HCT116 (cell line): Measurements from ENCODE around the gene GNS. TPM values are rescaled to one million over a fixed set of nuclear protein-coding genes. Genes with fewer than 3 reads are reported as not detected.

ENCODE experiments used
- ATAC-seq: fragments of 200-7000 bp; cut with Tn5 transposase; 2 replicates; pipeline ENCODE4 v1.9.1; 2020; ENCODE audit warnings: mild to moderate bottlenecking, moderate library complexity
- BruUV-seq: library from RNA; stranded (reverse); fragments of 400-500 nt; replicated peaks from 2 replicates; lab custom pipeline; 2021; lab: Mats Ljungman, UMichigan
- CTCF ChIA-PET: fragments of 300-600 bp; sonication (Branson Sonifier 250); formaldehyde crosslinking; loops from one replicate; lab custom pipeline; 2021; ENCODE audit warnings: antibody characterized with exemption; lab: Charles Lee
- POLR2A ChIA-PET: fragments of 300-600, 350-600 bp; sonication (Branson Sonifier 250); formaldehyde crosslinking; loops from one replicate; lab custom pipeline; 2021; ENCODE audit warnings: antibody characterized with exemption; lab: Charles Lee
- RAD21 ChIA-PET, 2 experiments: fragments of 300-600 bp; sonication (Branson Sonifier 250); formaldehyde crosslinking; loops; one replicate each; lab custom pipeline; 2023; ENCODE audit warnings: low total read pairs in 2 of 2; ENCODE audit not compliant: uncharacterized antibody in 2 of 2, unreplicated experiment in 2 of 2, low non-redundant PET in 1 of 2; lab: Charles Lee
- DNase-seq: peaks from one replicate; pipeline ENCODE4 v3.0.0-alpha.2; 2010; ENCODE audit warnings: low read depth, low spot score
- H2AFZ ChIP-seq: fragments of 200-600 bp; shearing (Covaris generic), sonication (generic); 2 replicates; pipeline ENCODE4 v1.6.1; 2017; ENCODE audit warnings: low read depth, mixed run types, mixed read lengths, antibody characterized with exemption, low read length; ENCODE audit not compliant: poor library complexity, severe bottlenecking
- H3K27ac ChIP-seq: 2 replicates; pipeline ENCODE4 v1.5.1; 2012; ENCODE audit warnings: low read depth, low read length
- H3K27me3 ChIP-seq: fragments of 200-600 bp; sonication (generic); 2 replicates; pipeline ENCODE4 v1.6.1; 2016; ENCODE audit warnings: mixed run types, low read length, mixed read lengths; ENCODE audit not compliant: insufficient read depth
- H3K36me3 ChIP-seq, 2 experiments: fragments of 200-500 bp in 1 of 2; fragments of 200-600 bp in 1 of 2; sonication (Bioruptor generic) in 1 of 2; sonication (generic) in 1 of 2; 2 replicates each; pipeline versions ENCODE4 v1.5.1 to v1.6.1; 2014 to 2016; ENCODE audit warnings: low read length in 2 of 2, inconsistent platforms in 1 of 2, mixed read lengths in 1 of 2, mixed run types in 1 of 2; ENCODE audit not compliant: insufficient read depth in 2 of 2, control insufficient read depth in 1 of 2
- H3K4me1 ChIP-seq, 2 experiments: fragments of 200-600 bp in 1 of 2; sonication (generic) in 1 of 2; 2 replicates each; pipeline versions ENCODE4 v1.5.1 to v1.6.1; 2012 to 2017; ENCODE audit warnings: low read length in 2 of 2, inconsistent platforms in 1 of 2, mild to moderate bottlenecking in 1 of 2, mixed read lengths in 1 of 2, mixed run types in 1 of 2, moderate library complexity in 1 of 2; ENCODE audit not compliant: insufficient read depth in 2 of 2, control insufficient read depth in 1 of 2
- H3K4me2 ChIP-seq: fragments of 200-600 bp; sonication (generic); 2 replicates; pipeline ENCODE4 v1.6.1; 2017; ENCODE audit warnings: mixed run types, low read length, mixed read lengths
- H3K4me3 ChIP-seq, 2 experiments: fragments of 200-600 bp in 1 of 2; sonication (generic) in 1 of 2; replicated peaks in 1 of 2; 2 replicates each; pipeline ENCODE4 v1.5.1; 2011 to 2016; ENCODE audit warnings: low read length in 2 of 2, control low read depth in 1 of 2, low read depth in 1 of 2, mild to moderate bottlenecking in 1 of 2, mixed read lengths in 1 of 2, mixed run types in 1 of 2
- H3K79me2 ChIP-seq: fragments of 200-600 bp; sonication (generic); 2 replicates; pipeline ENCODE4 v1.6.1; 2017; ENCODE audit warnings: mild to moderate bottlenecking, mixed run types, low read length, moderate library complexity, mixed read lengths; ENCODE audit not compliant: insufficient read depth
- H3K9ac ChIP-seq: fragments of 200-600 bp; sonication (generic); 2 replicates; pipeline ENCODE4 v1.6.1; 2016; ENCODE audit warnings: low read length, mixed read lengths
- H3K9me2 ChIP-seq: fragments of 200-600 bp; sonication (generic), shearing (Covaris generic); 2 replicates; pipeline ENCODE4 v1.6.1; 2017; ENCODE audit warnings: mixed run types, mild to moderate bottlenecking, moderate library complexity; ENCODE audit not compliant: insufficient read depth
- H3K9me3 ChIP-seq, 2 experiments: fragments of 200-500 bp in 1 of 2; fragments of 200-600 bp in 1 of 2; sonication (Bioruptor generic) in 1 of 2; sonication (generic) in 1 of 2; 2 replicates each; pipeline ENCODE4 v1.6.1; 2014 to 2017; ENCODE audit warnings: low read length in 2 of 2, mixed read lengths in 2 of 2, inconsistent platforms in 1 of 2, low read depth in 1 of 2, mild to moderate bottlenecking in 1 of 2, mixed run types in 1 of 2, moderate library complexity in 1 of 2; ENCODE audit not compliant: control insufficient read depth in 1 of 2, insufficient read depth in 1 of 2
- H4K20me1 ChIP-seq: fragments of 200-600 bp; sonication (generic), shearing (Covaris generic); 2 replicates; pipeline ENCODE4 v1.6.1; 2017; ENCODE audit warnings: mixed run types, mild to moderate bottlenecking, moderate library complexity; ENCODE audit not compliant: insufficient read depth
- CEBPB ChIP-seq: IDR thresholded peaks from 2 replicates; pipeline ENCODE4 v1.6.1; 2012; ENCODE audit warnings: low read depth
- EGR1 ChIP-seq: IDR thresholded peaks from 2 replicates; pipeline ENCODE4 v1.6.1; 2012; ENCODE audit warnings: low read depth
- ELF1 ChIP-seq: IDR thresholded peaks from 2 replicates; pipeline ENCODE4 v1.6.1; 2012; ENCODE audit warnings: low read depth, borderline replicate concordance
- EZH2phosphoT487 ChIP-seq: fragments of 200-600 bp; IDR thresholded peaks from 2 replicates; pipeline ENCODE4 v1.6.1; 2018; ENCODE audit warnings: antibody characterized with exemption, borderline replicate concordance
- POLR2A ChIP-seq: IDR thresholded peaks from 2 replicates; pipeline ENCODE4 v1.7.0; 2011; ENCODE audit warnings: borderline replicate concordance; ENCODE audit not compliant: insufficient read depth, insufficient read length; ENCODE audit errors: extremely low read depth
- YY1 ChIP-seq: IDR thresholded peaks from 2 replicates; pipeline ENCODE4 v1.6.1; 2011; ENCODE audit warnings: low read length, low read depth, moderate library complexity, mild to moderate bottlenecking; ENCODE audit not compliant: insufficient replicate concordance; ENCODE audit errors: extremely low read depth
- intact Hi-C: fragments of 100-400 bp; cut with micrococcal nuclease; formaldehyde crosslinking; loops from 2 replicates; pipeline ENCODE4 v1.10.0; 2022
- total RNA-seq: library from RNA; stranded (reverse); gene quantifications from one replicate; pipeline ENCODE4 v1.2.1, GENCODE V29; 2021; ENCODE audit not compliant: unreplicated experiment
- TF ChIP-seq, protein P1 (sequence below): IDR thresholded peaks from 2 replicates; pipeline ENCODE4 v1.6.1; 2011; ENCODE audit warnings: mild to moderate bottlenecking, low read length, moderate library complexity; ENCODE audit not compliant: insufficient replicate concordance; ENCODE audit errors: extremely low read depth
- TF ChIP-seq, protein P2 (sequence below): IDR thresholded peaks from 2 replicates; pipeline ENCODE4 v1.6.1; 2012; ENCODE audit warnings: low read depth

The GNS gene
- total RNA-seq, 1 experiment from 2014 or later = 45.7 TPM

DNA sequence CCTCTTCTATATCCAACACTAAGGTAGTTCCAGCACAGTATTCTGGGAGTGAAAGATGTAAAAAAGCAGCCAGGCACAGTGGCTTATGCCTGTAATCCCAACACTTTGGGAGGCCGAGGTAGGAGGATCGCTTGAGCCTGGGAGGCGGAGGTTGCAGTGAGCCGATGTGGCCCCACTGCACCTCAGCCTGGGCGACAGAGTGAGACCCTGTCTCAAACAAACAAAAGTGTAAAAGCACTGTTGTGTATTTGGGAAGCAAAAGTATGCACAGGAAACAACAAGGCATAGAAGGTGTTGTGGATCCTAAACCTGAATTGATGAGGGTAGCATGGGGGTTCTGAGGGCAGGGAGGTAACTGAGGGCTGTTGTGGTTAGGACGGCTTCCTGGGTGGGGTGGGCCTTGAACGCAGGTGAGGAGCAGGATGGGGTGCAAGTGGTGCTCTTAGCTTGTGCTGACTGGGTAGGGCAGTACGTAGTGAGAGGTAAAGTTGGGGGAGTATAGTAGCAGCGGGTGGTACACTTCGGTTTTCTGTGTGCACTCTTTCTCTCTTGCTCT is 84.8 kb downstream of the GNS start:
- peak overlapping the region; percentile 76 for H3K4me2 ChIP-seq

More for the DNA sequence above, 84.8 kb downstream of the GNS start:
- TF ChIP-seq, protein P1, sequence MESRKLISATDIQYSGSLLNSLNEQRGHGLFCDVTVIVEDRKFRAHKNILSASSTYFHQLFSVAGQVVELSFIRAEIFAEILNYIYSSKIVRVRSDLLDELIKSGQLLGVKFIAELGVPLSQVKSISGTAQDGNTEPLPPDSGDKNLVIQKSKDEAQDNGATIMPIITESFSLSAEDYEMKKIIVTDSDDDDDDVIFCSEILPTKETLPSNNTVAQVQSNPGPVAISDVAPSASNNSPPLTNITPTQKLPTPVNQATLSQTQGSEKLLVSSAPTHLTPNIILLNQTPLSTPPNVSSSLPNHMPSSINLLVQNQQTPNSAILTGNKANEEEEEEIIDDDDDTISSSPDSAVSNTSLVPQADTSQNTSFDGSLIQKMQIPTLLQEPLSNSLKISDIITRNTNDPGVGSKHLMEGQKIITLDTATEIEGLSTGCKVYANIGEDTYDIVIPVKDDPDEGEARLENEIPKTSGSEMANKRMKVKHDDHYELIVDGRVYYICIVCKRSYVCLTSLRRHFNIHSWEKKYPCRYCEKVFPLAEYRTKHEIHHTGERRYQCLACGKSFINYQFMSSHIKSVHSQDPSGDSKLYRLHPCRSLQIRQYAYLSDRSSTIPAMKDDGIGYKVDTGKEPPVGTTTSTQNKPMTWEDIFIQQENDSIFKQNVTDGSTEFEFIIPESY = no peak
- TF ChIP-seq YY1 = no peak
- TF ChIP-seq POLR2A = no peak
- no peak for TF ChIP-seq EZH2phosphoT487
- no peak for TF ChIP-seq EGR1
- TF ChIP-seq, protein P2, sequence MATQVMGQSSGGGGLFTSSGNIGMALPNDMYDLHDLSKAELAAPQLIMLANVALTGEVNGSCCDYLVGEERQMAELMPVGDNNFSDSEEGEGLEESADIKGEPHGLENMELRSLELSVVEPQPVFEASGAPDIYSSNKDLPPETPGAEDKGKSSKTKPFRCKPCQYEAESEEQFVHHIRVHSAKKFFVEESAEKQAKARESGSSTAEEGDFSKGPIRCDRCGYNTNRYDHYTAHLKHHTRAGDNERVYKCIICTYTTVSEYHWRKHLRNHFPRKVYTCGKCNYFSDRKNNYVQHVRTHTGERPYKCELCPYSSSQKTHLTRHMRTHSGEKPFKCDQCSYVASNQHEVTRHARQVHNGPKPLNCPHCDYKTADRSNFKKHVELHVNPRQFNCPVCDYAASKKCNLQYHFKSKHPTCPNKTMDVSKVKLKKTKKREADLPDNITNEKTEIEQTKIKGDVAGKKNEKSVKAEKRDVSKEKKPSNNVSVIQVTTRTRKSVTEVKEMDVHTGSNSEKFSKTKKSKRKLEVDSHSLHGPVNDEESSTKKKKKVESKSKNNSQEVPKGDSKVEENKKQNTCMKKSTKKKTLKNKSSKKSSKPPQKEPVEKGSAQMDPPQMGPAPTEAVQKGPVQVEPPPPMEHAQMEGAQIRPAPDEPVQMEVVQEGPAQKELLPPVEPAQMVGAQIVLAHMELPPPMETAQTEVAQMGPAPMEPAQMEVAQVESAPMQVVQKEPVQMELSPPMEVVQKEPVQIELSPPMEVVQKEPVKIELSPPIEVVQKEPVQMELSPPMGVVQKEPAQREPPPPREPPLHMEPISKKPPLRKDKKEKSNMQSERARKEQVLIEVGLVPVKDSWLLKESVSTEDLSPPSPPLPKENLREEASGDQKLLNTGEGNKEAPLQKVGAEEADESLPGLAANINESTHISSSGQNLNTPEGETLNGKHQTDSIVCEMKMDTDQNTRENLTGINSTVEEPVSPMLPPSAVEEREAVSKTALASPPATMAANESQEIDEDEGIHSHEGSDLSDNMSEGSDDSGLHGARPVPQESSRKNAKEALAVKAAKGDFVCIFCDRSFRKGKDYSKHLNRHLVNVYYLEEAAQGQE = no peak
- no peak for TF ChIP-seq CEBPB
- no peak for TF ChIP-seq ELF1
- TF ChIP-seq, all 23 proteins: peak for 0
- Histone ChIP-seq H3K4me3 (no peak overlapping the region), H3K36me3 (no peaks in the 10 kb centered on the region), H3K79me2 (peaks cover 81% of the 10 kb centered on the region), H3K9me2 (no peaks in the 10 kb centered on the region), H3K27me3 (no peaks in the 10 kb centered on the region), H3K9me3 (no peaks in the 10 kb centered on the region), H3K4me1 (peaks cover 93 to 97% of the 10 kb centered on the region in 2 experiments), H4K20me1 (no peaks in the 10 kb centered on the region; the same call in 1 of the 2 replicates), H3K27ac (peak overlapping the region; percentile 80), H2AFZ (no peak overlapping the region), H3K9ac (peak overlapping the region; percentile 16; the same call in 1 of the 2 replicates)
- RAD21 ChIA-PET = no interaction called here
- BruUV-seq = no TSS peak
- DNase-seq (no peak), ATAC-seq (no peak)
- intact Hi-C loops = loop anchor here (5.0 kb wide), 1 partner anchor 47 kb away; no protein-coding TSS in a partner anchor
- POLR2A ChIA-PET = no interaction called here
- CTCF ChIA-PET = interaction anchor here (1.6 kb wide), 1 partner anchor 125 kb away, joined by 4 read pairs; no protein-coding TSS in a partner anchor
